Measurements from ENCODE around the gene ATRN.

- peak in 1 of 2 donors; percentile 22 for TF ChIP-seq POLR2A (IDR thresholded peaks at IDR 0.05)
- TF ChIP-seq CTCF (IDR thresholded peaks at IDR 0.05) = peak in 1 of 5 experiments; percentile 39
These were observed 211.3 kb downstream of the ATRN start, which contains the start of gene ADAM33 for GRCh38 chr20:3681931-3682781.

All from tibial nerve (tissue), 3 donors.